ENCODE data around the gene LINGO3.
A peak's percentile ranks its signal among the peaks of the same experiment; 100 is the strongest.

LINGO3 gene

DNA sequence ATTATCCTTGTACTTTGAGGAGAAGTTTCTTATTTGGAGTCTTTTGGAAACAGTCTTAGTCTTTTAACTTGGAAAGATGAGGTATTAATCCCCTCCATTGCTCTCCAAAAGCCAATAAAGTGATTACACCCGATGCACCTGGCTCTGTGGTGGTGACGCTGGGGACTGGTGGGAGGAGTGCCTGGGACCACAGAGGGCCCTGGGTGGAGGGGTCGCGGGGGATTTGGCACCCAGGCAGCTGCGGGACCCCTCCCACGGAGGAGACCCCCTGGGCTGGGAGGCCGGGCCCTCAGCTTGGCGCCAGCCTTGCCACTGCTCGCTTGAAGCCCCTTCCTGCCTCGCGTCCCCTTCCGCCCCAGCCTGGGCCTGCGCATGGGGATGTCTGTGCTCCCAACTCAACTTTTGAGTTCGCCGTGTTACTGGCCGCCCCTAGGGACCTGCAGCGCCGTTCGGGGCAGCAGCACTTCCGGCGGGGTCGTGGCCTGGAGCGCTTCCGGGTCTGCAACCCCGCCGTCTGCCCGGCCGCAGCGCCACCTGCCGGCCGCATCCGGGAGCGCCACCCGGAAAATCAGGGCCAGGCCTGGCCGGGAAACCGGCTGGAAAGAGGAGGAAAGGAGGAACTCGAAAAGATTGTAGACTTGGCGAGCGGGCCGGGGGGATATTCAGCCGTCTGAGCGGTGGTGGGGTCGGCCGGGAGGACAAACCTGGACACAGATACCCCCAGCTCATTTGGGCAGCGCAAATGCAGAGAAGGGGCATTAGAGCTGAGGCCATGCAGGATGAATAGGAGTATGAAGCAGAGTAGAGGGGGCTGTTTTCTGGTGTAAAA lies 34.4 kb downstream of the LINGO3 start:
- TF ChIP-seq POLR2A (IDR thresholded peaks at IDR 0.05; ENCODE audit: low read depth, low read length): peak; percentile 63; the same call in 1 of the 2 replicates
- TF ChIP-seq POLR2AphosphoS5 (IDR thresholded peaks at IDR 0.05; ENCODE audit: low read depth, low read length): peak; percentile 63; the same call in 1 of the 2 replicates
- no peak for TF ChIP-seq TAF1 (IDR thresholded peaks at IDR 0.05; ENCODE audit: borderline replicate concordance, low read depth, low read length)
- DNase-seq (ENCODE audit: insufficient read length): peak; percentile 97
- FAIRE-seq: peak; percentile 94

- DNase-seq (ENCODE audit: insufficient read length): no peak
- peak; percentile 56 for FAIRE-seq
- no peak; the same call in 1 of the 2 replicates for TF ChIP-seq POLR2A (IDR thresholded peaks at IDR 0.05; ENCODE audit: low read depth, low read length)
- no peak for TF ChIP-seq TAF1 (IDR thresholded peaks at IDR 0.05; ENCODE audit: borderline replicate concordance, low read depth, low read length)
- no peak for TF ChIP-seq POLR2AphosphoS5 (IDR thresholded peaks at IDR 0.05; ENCODE audit: low read depth, low read length)
Measured at GRCh38 chr19:2271234-2272103, 36.5 kb downstream of the LINGO3 start.

DNA sequence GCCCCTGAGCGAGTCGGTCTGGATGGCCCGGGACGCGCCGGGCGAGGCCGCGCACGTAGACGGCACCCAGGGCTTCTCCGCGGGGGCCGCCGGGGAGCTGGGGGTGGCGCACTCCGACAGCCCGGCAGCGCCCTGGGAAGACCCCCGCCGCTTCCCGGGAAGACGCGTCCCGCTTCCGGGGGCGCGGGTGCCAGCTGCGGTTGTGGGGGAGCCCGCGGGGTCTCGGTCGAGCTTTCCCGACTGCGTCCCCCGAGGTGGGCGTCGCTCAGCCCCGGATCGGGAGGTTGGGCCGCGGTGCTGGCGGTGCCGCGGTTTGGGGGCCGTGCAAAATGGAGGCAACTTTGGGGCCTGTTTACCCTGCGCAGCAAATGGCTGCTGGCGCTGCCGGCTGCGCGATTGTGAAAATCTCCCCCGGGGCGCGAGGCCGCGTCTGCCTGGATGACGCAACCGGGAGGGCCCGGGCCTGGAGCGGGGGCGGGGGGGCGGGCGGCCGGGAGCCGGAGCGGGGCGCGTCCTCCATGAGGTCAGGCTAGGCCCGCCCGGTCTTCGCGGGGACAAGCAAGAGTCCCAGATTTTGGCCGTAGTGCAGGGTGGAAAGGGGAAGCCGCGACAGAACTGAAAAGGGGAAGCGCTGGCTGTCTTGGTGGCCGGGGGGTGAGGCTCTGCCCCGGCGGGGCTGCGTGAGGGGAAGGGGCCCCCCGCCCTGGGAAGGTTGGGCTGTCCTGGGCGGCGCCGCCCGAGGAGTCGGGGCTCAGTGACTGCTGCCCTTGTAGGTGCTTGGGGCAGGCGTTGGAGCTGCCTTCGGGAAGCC lies 37.3 kb downstream of the LINGO3 start:
- FAIRE-seq (peak; percentile 88), DNase-seq (ENCODE audit: insufficient read length) (no peak)
- no peak for TF ChIP-seq POLR2AphosphoS5 (IDR thresholded peaks at IDR 0.05; ENCODE audit: low read depth, low read length)
- peak; percentile 32; the same call in 1 of the 2 replicates for TF ChIP-seq POLR2A (IDR thresholded peaks at IDR 0.05; ENCODE audit: low read depth, low read length)
- 0 out of 2 replicates have a peak, but pooled peaks have one; percentile 54 for TF ChIP-seq TAF1 (IDR thresholded peaks at IDR 0.05; ENCODE audit: borderline replicate concordance, low read depth, low read length)

- DNase-seq (ENCODE audit: insufficient read length) (no peak), FAIRE-seq (no peak)
- peak; percentile 7; the same call in 1 of the 2 replicates for TF ChIP-seq POLR2A (IDR thresholded peaks at IDR 0.05; ENCODE audit: low read depth, low read length)
- TF ChIP-seq TAF1 (IDR thresholded peaks at IDR 0.05; ENCODE audit: borderline replicate concordance, low read depth, low read length): no peak
- no peak for TF ChIP-seq POLR2AphosphoS5 (IDR thresholded peaks at IDR 0.05; ENCODE audit: low read depth, low read length)
Measured at GRCh38 chr19:2270157-2270422, 37.9 kb downstream of the LINGO3 start.

DNA sequence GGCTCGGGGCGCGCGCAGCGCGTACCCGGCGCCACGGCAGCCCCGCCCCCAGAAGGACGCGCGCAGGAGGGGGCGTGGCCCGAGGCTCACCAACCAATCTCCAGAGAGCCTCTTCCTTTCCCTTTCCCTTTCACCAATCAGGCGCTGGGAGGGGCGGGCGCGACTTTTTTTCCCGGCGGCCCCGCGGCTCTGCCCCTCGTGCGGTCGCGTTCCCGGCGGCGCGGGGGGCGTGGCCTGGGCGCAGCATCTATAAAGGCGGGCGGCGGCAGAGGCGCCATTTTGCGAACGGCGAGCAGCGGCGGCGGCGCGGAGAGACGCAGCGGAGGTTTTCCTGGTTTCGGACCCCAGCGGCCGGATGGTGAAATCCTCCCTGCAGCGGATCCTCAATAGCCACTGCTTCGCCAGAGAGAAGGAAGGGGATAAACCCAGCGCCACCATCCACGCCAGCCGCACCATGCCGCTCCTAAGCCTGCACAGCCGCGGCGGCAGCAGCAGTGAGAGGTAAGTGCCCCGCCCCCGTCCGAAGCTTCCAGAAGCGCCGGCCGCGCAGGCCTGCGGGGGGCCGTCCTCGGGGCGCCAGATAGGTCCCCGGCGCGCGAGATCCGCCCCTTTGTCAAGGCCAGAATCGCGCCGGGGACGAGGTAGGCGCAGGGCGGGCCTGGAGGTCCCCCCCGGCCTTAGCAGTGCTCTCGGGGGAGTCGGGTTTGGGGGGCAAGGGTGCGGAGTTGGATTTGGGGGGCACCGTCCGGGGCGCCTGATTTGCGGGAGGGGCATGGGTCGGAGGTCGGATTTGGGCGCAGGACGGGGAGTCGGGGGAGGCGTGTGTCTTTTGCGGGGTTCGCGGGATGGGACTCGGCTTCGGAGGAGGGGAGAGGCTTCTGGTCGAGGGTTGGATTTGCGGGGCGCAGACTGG lies 38.5 kb downstream of the LINGO3 start:
- FAIRE-seq (peak; percentile 95), DNase-seq (ENCODE audit: insufficient read length) (peak; percentile 98)
- peak; percentile 99 for TF ChIP-seq TAF1 (IDR thresholded peaks at IDR 0.05; ENCODE audit: borderline replicate concordance, low read depth, low read length)
- TF ChIP-seq POLR2AphosphoS5 (IDR thresholded peaks at IDR 0.05; ENCODE audit: low read depth, low read length): peak; percentile 98
- TF ChIP-seq POLR2A (IDR thresholded peaks at IDR 0.05; ENCODE audit: low read depth, low read length): peak; percentile 99

GRCh38 chr19:2268861-2269243 lies 39.1 kb downstream of the LINGO3 start:
- FAIRE-seq: no peak
- no peak for DNase-seq (ENCODE audit: insufficient read length)
- TF ChIP-seq POLR2AphosphoS5 (IDR thresholded peaks at IDR 0.05; ENCODE audit: low read depth, low read length) (no peak), TAF1 (IDR thresholded peaks at IDR 0.05; ENCODE audit: borderline replicate concordance, low read depth, low read length) (no peak), POLR2A (IDR thresholded peaks at IDR 0.05; ENCODE audit: low read depth, low read length) (no peak)

- no peak for FAIRE-seq
Measured at GRCh38 chr19:2268480-2268830, 39.5 kb downstream of the LINGO3 start.

DNA sequence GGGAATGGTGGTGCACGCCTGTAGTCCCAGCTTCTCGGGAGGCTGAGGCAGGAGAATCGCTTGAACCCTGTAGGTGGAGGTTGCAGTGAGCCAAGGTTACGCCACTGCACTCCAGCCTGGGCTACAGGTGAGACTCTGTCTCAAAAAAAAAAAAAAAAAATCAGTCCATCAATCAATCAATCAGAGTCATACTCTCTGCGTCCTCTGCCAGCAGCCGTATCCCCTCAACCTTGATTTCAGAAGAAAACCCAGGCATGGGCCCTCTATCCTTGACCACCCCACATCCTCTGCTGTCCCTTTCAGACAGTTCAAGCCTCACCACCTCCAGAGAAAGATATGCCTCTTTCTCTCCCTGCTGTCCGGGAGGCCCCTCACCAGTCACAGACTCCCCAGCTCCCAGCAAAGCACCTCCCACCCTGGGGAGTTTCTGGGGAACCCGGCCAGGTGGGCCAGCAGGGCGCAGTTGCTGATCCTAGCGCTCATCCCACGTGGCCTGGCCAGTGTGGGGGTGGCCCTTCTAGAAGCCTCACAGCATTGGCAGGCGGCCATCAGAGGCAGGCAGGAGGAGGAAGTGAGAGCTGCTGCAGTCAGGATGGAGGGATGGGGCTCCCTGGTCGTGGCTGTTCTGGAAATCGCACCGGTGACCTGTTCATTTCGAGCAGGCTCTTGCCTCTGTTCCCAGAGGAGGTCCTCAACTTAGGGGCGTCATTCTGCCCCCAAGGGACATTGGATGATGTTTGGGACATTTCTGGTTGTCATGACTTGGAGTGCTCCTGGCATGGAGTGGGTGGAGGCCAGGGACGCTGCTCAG lies 41.6 kb downstream of the LINGO3 start:
- FAIRE-seq (peak; percentile 97), DNase-seq (ENCODE audit: insufficient read length) (no peak)
- TF ChIP-seq TAF1 (IDR thresholded peaks at IDR 0.05; ENCODE audit: borderline replicate concordance, low read depth, low read length) (no peak), POLR2A (IDR thresholded peaks at IDR 0.05; ENCODE audit: low read depth, low read length) (peak; percentile 44; the same call in 1 of the 2 replicates), POLR2AphosphoS5 (IDR thresholded peaks at IDR 0.05; ENCODE audit: low read depth, low read length) (0 out of 2 replicates have a peak, but pooled peaks have one; percentile 37)

More at GRCh38 chr19:2268480-2268830, 39.5 kb downstream of the LINGO3 start:
- TF ChIP-seq POLR2A (IDR thresholded peaks at IDR 0.05; ENCODE audit: low read depth, low read length) (no peak), TAF1 (IDR thresholded peaks at IDR 0.05; ENCODE audit: borderline replicate concordance, low read depth, low read length) (no peak), POLR2AphosphoS5 (IDR thresholded peaks at IDR 0.05; ENCODE audit: low read depth, low read length) (no peak)
- no peak for DNase-seq (ENCODE audit: insufficient read length)

DNA sequence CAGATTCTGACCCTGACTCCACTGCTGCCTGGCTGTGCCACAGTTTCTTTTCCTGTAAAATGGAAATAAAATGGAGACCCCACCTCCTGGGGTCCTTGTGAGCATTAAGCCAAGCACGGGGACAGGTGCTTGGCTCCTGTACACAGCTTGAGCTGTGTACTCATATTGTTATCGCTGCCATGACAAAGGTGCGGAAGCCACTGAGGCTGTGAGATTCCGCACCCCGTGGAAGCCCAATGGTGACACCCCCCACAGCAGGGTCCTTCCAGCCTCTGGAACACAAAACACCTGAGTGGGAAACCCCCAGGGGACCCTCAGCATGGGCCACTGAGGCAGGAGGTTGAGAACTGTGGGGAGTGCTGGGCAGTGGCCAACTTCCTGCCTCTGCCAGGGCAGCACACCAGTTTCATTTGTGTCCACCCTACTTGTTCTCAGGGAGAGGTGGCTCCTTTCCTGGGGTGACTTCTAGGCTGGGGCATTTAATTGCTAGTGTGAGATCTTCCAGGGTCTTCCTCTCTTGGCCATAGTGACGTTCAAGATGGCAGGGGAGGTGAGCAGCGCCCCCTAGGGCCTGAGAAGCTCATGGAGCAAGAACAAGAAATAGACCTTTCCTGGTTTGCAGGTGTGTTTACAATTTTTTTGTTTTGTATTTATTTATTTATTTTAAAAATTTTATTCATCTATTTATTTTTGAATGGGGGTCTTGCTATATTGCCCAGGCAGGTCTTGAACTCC lies 46.3 kb downstream of the LINGO3 start:
- TF ChIP-seq POLR2AphosphoS5 (IDR thresholded peaks at IDR 0.05; ENCODE audit: low read depth, low read length) (no peak), POLR2A (IDR thresholded peaks at IDR 0.05; ENCODE audit: low read depth, low read length) (no peak), TAF1 (IDR thresholded peaks at IDR 0.05; ENCODE audit: borderline replicate concordance, low read depth, low read length) (no peak)
- no peak for FAIRE-seq
- DNase-seq (ENCODE audit: insufficient read length): no peak

Measured in GM12892 (cell line).